ENCODE results near the gene ITPR2.
A peak's percentile ranks its signal among the peaks of the same experiment; 100 is the strongest.
"Not testable (repeated sequence)": the region's sequence is repeated elsewhere in the genome, so short reads cannot be mapped to it uniquely, and the experiment has no call there.

ITPR2 gene

DNA sequence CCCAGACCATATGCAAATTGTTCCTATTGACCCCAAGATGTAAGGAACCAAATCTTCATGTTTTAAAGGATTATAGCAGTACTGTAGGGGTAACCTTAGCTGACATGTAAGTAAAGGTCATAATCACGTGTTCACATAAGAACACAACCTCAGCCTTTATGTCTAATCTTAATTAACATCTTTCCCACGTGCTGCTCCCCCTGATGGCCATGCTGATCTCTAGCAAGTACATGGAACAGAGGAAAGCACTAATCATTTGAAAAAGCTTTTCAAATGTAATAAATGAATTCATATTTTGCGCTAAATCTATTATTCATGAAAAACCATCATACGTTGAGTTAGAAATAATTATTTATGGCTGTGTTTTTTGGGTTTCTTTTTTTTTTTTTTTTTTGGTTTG lies 30.5 kb upstream of the ITPR2 start:
- Histone ChIP-seq H3K36me3 (ENCODE audit: control insufficient read depth in 1 of 2, insufficient read depth in 2 of 2, low read depth in 1 of 2, low read length in 2 of 2) (no peaks in the 10 kb centered on the region), H2BK5ac (ENCODE audit: low read depth, low read length, poor library complexity, severe bottlenecking) (no peak overlapping the region), H2AFZ (ENCODE audit: low read depth, low read length) (no peak overlapping the region), H3K4me2 (ENCODE audit: low read length, poor library complexity, severe bottlenecking) (no peak overlapping the region), H3K4me3 (ENCODE audit: insufficient read depth in 1 of 2, low read depth in 1 of 2, low read length in 2 of 2) (no peak overlapping the region), H4K91ac (ENCODE audit: low read length) (no peak overlapping the region), H3K9ac (ENCODE audit: low read length) (no peak overlapping the region), H4K8ac (ENCODE audit: low read length) (no peak overlapping the region), H3K27me3 (ENCODE audit: control insufficient read depth in 1 of 2, insufficient read depth in 1 of 2, low read length in 2 of 2) (no peaks in the 10 kb centered on the region), H2BK15ac (ENCODE audit: low read depth, poor library complexity, severe bottlenecking) (no peak overlapping the region), H2AK5ac (ENCODE audit: low read length, severe bottlenecking) (no peak overlapping the region), H2BK12ac (ENCODE audit: low read length in 2 of 2) (no peak overlapping the region), H3K79me1 (replicated peaks; ENCODE audit: low read length, poor library complexity, severe bottlenecking) (no peaks in the 10 kb centered on the region), H3K14ac (ENCODE audit: low read length in 2 of 2) (no peak overlapping the region), H3K4ac (ENCODE audit: low read depth in 1 of 2, low read length in 2 of 2) (no peak overlapping the region), H2BK120ac (ENCODE audit: low read depth, low read length) (no peak overlapping the region), H3K18ac (ENCODE audit: low read depth in 1 of 2, low read length in 2 of 2) (no peak overlapping the region), H3K9me3 (ENCODE audit: control insufficient read depth, low read length) (no peaks in the 10 kb centered on the region), H3K27ac (ENCODE audit: low read length, poor library complexity, severe bottlenecking) (no peak overlapping the region), H3K4me1 (ENCODE audit: control insufficient read depth, insufficient read depth, low read depth, low read length) (no peaks in the 10 kb centered on the region), H3K23ac (ENCODE audit: low read length in 2 of 2) (no peak overlapping the region)
- DNase-seq: no peak
- 46% methylated on average over 3 of the region's 4 CpGs for WGBS

DNA sequence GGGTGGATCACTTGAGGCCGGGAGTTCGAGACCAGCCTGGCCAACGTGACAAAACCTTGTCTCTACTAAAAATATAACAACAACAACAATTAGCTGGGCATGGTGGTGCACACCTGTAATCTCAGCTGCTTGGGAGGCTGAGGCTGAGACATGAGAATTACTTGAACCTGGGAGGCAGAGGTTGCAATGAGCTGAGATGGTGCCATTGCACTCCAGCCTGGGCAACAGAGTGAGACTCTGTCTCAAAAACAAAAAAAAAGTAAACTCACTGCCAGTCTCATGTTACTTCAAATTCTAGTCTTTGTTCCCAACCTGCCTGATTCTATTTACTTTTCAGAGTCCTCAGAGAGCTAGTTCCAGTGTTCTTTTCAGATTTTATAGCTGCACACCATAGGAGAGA lies 29.8 kb upstream of the ITPR2 start:
- not testable (repeated sequence) for H3K18ac ChIP-seq (ENCODE audit: low read depth in 1 of 2, low read length in 2 of 2); H3K9ac ChIP-seq (ENCODE audit: low read length); H3K79me1 ChIP-seq (replicated peaks; ENCODE audit: low read length, poor library complexity, severe bottlenecking); H3K27ac ChIP-seq (ENCODE audit: low read length, poor library complexity, severe bottlenecking); H3K23ac ChIP-seq (ENCODE audit: low read length in 2 of 2); H4K91ac ChIP-seq (ENCODE audit: low read length); H2BK5ac ChIP-seq (ENCODE audit: low read depth, low read length, poor library complexity, severe bottlenecking); H3K4me1 ChIP-seq (ENCODE audit: control insufficient read depth, insufficient read depth, low read depth, low read length); H2BK120ac ChIP-seq (ENCODE audit: low read depth, low read length); H2AFZ ChIP-seq (ENCODE audit: low read depth, low read length); H3K27me3 ChIP-seq (ENCODE audit: control insufficient read depth in 1 of 2, insufficient read depth in 1 of 2, low read length in 2 of 2); H2BK15ac ChIP-seq (ENCODE audit: low read depth, poor library complexity, severe bottlenecking); H3K14ac ChIP-seq (ENCODE audit: low read length in 2 of 2); H3K4me2 ChIP-seq (ENCODE audit: low read length, poor library complexity, severe bottlenecking); H2BK12ac ChIP-seq (ENCODE audit: low read length in 2 of 2); H3K36me3 ChIP-seq (ENCODE audit: control insufficient read depth in 1 of 2, insufficient read depth in 2 of 2, low read depth in 1 of 2, low read length in 2 of 2); H2AK5ac ChIP-seq (ENCODE audit: low read length, severe bottlenecking); H3K4ac ChIP-seq (ENCODE audit: low read depth in 1 of 2, low read length in 2 of 2); H3K4me3 ChIP-seq (ENCODE audit: insufficient read depth in 1 of 2, low read depth in 1 of 2, low read length in 2 of 2); H3K9me3 ChIP-seq (ENCODE audit: control insufficient read depth, low read length); DNase-seq; H4K8ac ChIP-seq (ENCODE audit: low read length)
- 100% methylated on average over 1 of the region's 3 CpGs for WGBS

DNA sequence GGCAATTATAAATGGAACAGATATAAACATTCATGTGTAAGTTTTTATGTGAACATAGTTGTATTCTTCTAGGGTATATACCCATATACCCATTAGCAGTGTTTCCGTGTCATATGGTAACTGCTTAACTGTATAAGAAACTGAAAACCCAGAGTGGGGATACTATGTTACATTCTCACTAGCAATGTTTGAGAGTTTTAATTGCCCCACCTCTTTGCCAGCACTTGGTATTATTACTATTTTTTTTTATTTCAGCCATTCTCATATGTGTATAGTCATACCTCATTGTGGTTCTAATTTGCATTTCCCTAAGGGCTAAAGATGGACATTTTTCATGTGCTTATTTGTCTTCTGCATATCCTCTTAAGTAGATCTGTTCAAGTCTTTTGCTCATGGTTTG lies 28.7 kb upstream of the ITPR2 start:
- H3K27ac ChIP-seq (ENCODE audit: low read length, poor library complexity, severe bottlenecking): no peak overlapping the region
- no peaks in the 10 kb centered on the region for H3K9me3 ChIP-seq (ENCODE audit: control insufficient read depth, low read length)
- no peak overlapping the region for H2BK15ac ChIP-seq (ENCODE audit: low read depth, poor library complexity, severe bottlenecking)
- no peak overlapping the region for H2AFZ ChIP-seq (ENCODE audit: low read depth, low read length)
- H3K23ac ChIP-seq (ENCODE audit: low read length in 2 of 2): no peak overlapping the region
- DNase-seq: no peak
- H3K4me1 ChIP-seq (ENCODE audit: control insufficient read depth, insufficient read depth, low read depth, low read length): no peaks in the 10 kb centered on the region
- no peak overlapping the region for H3K4me2 ChIP-seq (ENCODE audit: low read length, poor library complexity, severe bottlenecking)
- no peaks in the 10 kb centered on the region for H3K79me1 ChIP-seq (replicated peaks; ENCODE audit: low read length, poor library complexity, severe bottlenecking)
- H3K14ac ChIP-seq (ENCODE audit: low read length in 2 of 2): no peak overlapping the region
- H2BK12ac ChIP-seq (ENCODE audit: low read length in 2 of 2): no peak overlapping the region
- WGBS: no CpG with 5 or more reads among the region's 1 CpG
- no peak overlapping the region for H2AK5ac ChIP-seq (ENCODE audit: low read length, severe bottlenecking)
- no peaks in the 10 kb centered on the region for H3K36me3 ChIP-seq (ENCODE audit: control insufficient read depth in 1 of 2, insufficient read depth in 2 of 2, low read depth in 1 of 2, low read length in 2 of 2)
- peaks cover 0 to 3% of the 10 kb centered on the region in 2 experiments for H3K27me3 ChIP-seq (ENCODE audit: control insufficient read depth in 1 of 2, insufficient read depth in 1 of 2, low read length in 2 of 2)
- H2BK5ac ChIP-seq (ENCODE audit: low read depth, low read length, poor library complexity, severe bottlenecking): no peak overlapping the region
- H3K4me3 ChIP-seq (ENCODE audit: insufficient read depth in 1 of 2, low read depth in 1 of 2, low read length in 2 of 2): no peak overlapping the region
- no peak overlapping the region for H3K18ac ChIP-seq (ENCODE audit: low read depth in 1 of 2, low read length in 2 of 2)
- no peak overlapping the region for H2BK120ac ChIP-seq (ENCODE audit: low read depth, low read length)
- H3K9ac ChIP-seq (ENCODE audit: low read length): no peak overlapping the region
- no peak overlapping the region for H3K4ac ChIP-seq (ENCODE audit: low read depth in 1 of 2, low read length in 2 of 2)
- no peak overlapping the region for H4K91ac ChIP-seq (ENCODE audit: low read length)
- H4K8ac ChIP-seq (ENCODE audit: low read length): no peak overlapping the region

DNA sequence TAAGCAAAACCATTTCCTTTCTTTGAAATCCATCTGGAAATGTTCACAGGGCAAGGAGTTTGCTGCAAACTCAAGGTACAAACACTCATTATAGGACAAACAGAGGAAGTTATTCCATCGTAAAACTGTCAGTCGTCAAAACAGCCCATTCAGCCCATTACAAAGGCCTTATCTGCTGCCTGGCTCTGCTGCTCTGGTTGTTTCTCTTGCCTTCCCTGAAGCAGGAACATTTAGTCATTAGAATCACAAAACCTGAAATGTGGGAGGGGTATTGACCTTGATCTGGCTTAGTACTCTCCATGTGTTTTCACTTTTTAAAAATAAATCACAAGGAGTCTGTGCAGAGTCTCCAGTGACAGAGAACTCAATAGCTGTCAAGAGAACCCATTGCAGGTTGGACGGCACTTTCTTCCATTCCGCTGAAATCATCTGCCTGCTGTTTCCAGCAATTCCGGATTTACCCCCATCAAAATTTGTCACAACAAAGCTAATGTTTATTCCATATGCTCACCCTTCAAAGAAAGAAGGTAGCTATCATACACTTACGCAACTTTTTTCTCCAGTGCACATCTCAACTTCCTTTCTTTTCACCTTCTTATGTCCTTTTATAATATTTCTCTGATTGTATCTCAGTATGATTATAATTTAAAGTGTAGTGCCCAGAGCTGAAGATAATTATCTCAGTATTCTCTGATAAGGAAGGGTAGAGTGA lies 24.6 kb upstream of the ITPR2 start:
- 7% methylated on average over 5 of the region's 6 CpGs for WGBS
- no peaks in the 10 kb centered on the region for H3K4me1 ChIP-seq (ENCODE audit: control insufficient read depth, insufficient read depth, low read depth, low read length)
- H2AK5ac ChIP-seq (ENCODE audit: low read length, severe bottlenecking): no peak overlapping the region
- no peak overlapping the region for H2BK5ac ChIP-seq (ENCODE audit: low read depth, low read length, poor library complexity, severe bottlenecking)
- H3K36me3 ChIP-seq (ENCODE audit: control insufficient read depth in 1 of 2, insufficient read depth in 2 of 2, low read depth in 1 of 2, low read length in 2 of 2): no peaks in the 10 kb centered on the region
- H3K4ac ChIP-seq (ENCODE audit: low read depth in 1 of 2, low read length in 2 of 2): no peak overlapping the region
- H3K27ac ChIP-seq (ENCODE audit: low read length, poor library complexity, severe bottlenecking): no peak overlapping the region
- H2AFZ ChIP-seq (ENCODE audit: low read depth, low read length): peak overlapping the region; percentile 71
- no peak overlapping the region for H3K23ac ChIP-seq (ENCODE audit: low read length in 2 of 2)
- peaks cover 0 to 7% of the 10 kb centered on the region in 2 experiments for H3K27me3 ChIP-seq (ENCODE audit: control insufficient read depth in 1 of 2, insufficient read depth in 1 of 2, low read length in 2 of 2)
- no peak overlapping the region for H2BK120ac ChIP-seq (ENCODE audit: low read depth, low read length)
- no peak overlapping the region for H4K91ac ChIP-seq (ENCODE audit: low read length)
- H4K8ac ChIP-seq (ENCODE audit: low read length): no peak overlapping the region
- H2BK15ac ChIP-seq (ENCODE audit: low read depth, poor library complexity, severe bottlenecking): no peak overlapping the region
- H3K79me1 ChIP-seq (replicated peaks; ENCODE audit: low read length, poor library complexity, severe bottlenecking): no peaks in the 10 kb centered on the region
- no peak overlapping the region for H3K14ac ChIP-seq (ENCODE audit: low read length in 2 of 2)
- no peak overlapping the region for H3K9ac ChIP-seq (ENCODE audit: low read length)
- no peak overlapping the region for H3K4me3 ChIP-seq (ENCODE audit: insufficient read depth in 1 of 2, low read depth in 1 of 2, low read length in 2 of 2)
- peak; percentile 33 for DNase-seq
- no peak overlapping the region for H3K4me2 ChIP-seq (ENCODE audit: low read length, poor library complexity, severe bottlenecking)
- H2BK12ac ChIP-seq (ENCODE audit: low read length in 2 of 2): no peak overlapping the region
- H3K18ac ChIP-seq (ENCODE audit: low read depth in 1 of 2, low read length in 2 of 2): no peak overlapping the region
- H3K9me3 ChIP-seq (ENCODE audit: control insufficient read depth, low read length): no peaks in the 10 kb centered on the region

All from mesenchymal stem cell (in vitro differentiated cells and primary cell).